Thyroid gland (tissue), 4 donors: ENCODE measurements around the gene PRSS33. TPM values are rescaled to one million over a fixed set of nuclear protein-coding genes. Genes with fewer than 3 reads are reported as not detected.

Source experiments
- DNase-seq, 2 donors: peaks; one replicate each; pipeline ENCODE4 v3.0.0-alpha.2; 2019
- H3K27ac ChIP-seq, 3 donors: fragments of 200-600 bp; sonication (generic); 1 replicate in 2 of 3; 2 replicates in 1 of 3; pipeline ENCODE4 v1.5.1; 2016 to 2019; ENCODE audit warnings: mild to moderate bottlenecking in 1 of 3, moderate library complexity in 1 of 3
- H3K27me3 ChIP-seq: fragments of 200-600 bp; sonication (generic); one replicate; pipeline ENCODE4 v1.5.1; 2019
- H3K36me3 ChIP-seq, 2 donors: fragments of 200-600 bp; sonication (generic); one replicate each; pipeline ENCODE4 v1.5.1; 2016 to 2019
- H3K4me1 ChIP-seq, 2 donors: fragments of 200-600 bp; sonication (generic); one replicate each; pipeline ENCODE4 v1.5.1; 2017 to 2019
- H3K4me3 ChIP-seq, 3 donors: fragments of 200-600 bp; sonication (generic); replicated peaks in 1 of 3; 1 replicate in 2 of 3; 2 replicates in 1 of 3; pipeline ENCODE4 v1.5.1; 2016; ENCODE audit warnings: mild to moderate bottlenecking in 1 of 3
- H3K9me3 ChIP-seq: fragments of 200-600 bp; sonication (generic); one replicate; pipeline ENCODE4 v1.5.1; 2017
- POLR2A ChIP-seq, 2 donors: fragments of 450-650 bp; IDR thresholded peaks; one replicate each; pipeline ENCODE4 v1.6.1; 2017; ENCODE audit warnings: antibody characterized with exemption in 2 of 2, mild to moderate bottlenecking in 2 of 2, moderate library complexity in 1 of 2
- WGBS, 2 donors: methylation state at CpG; one replicate each; pipeline ENCODE4 v1.1.5; 2017; 5-methylcytosine and 5-hydroxymethylcytosine counted together
- intact Hi-C: fragments of 100-400 bp; cut with DNase I; formaldehyde crosslinking; loops from one replicate; pipeline ENCODE4 v1.15.1; 2023
- total RNA-seq, 4 donors: library from RNA; depleted of rRNA; stranded (reverse); fragments of >200 nt; gene quantifications; one replicate each; pipeline ENCODE4 v1.2.3, GENCODE V29; 2016
- TF ChIP-seq, protein P1 (sequence below), 6 experiments: fragments of 200-600 bp in 3 of 6; fragments of 450-650 bp in 3 of 6; sonication (generic) in 3 of 6; IDR thresholded peaks; one replicate each; pipeline ENCODE4 v1.5.1; 2016 to 2019; ENCODE audit warnings: antibody characterized with exemption in 6 of 6, mild to moderate bottlenecking in 2 of 6, inconsistent platforms in 1 of 6, moderate library complexity in 1 of 6

PRSS33 gene
- total RNA-seq, 4 donors from 2014 or later = not detected

GRCh38 chr16:2806286-2806685 lies 18.9 kb upstream of the PRSS33 start:
- H3K27me3 ChIP-seq = no peaks in the 10 kb centered on the region
- intact Hi-C loops = no loop called here

GRCh38 chr16:2804728-2805127 lies 17.4 kb upstream of the PRSS33 start:
- Histone ChIP-seq H3K9me3 (no peaks in the 10 kb centered on the region), H3K36me3 (no peaks in the 10 kb centered on the region), H3K4me3 (no peak overlapping the region), H3K27ac (no peak overlapping the region), H3K27me3 (no peaks in the 10 kb centered on the region), H3K4me1 (no peaks in the 10 kb centered on the region)
- TF ChIP-seq, protein P1, sequence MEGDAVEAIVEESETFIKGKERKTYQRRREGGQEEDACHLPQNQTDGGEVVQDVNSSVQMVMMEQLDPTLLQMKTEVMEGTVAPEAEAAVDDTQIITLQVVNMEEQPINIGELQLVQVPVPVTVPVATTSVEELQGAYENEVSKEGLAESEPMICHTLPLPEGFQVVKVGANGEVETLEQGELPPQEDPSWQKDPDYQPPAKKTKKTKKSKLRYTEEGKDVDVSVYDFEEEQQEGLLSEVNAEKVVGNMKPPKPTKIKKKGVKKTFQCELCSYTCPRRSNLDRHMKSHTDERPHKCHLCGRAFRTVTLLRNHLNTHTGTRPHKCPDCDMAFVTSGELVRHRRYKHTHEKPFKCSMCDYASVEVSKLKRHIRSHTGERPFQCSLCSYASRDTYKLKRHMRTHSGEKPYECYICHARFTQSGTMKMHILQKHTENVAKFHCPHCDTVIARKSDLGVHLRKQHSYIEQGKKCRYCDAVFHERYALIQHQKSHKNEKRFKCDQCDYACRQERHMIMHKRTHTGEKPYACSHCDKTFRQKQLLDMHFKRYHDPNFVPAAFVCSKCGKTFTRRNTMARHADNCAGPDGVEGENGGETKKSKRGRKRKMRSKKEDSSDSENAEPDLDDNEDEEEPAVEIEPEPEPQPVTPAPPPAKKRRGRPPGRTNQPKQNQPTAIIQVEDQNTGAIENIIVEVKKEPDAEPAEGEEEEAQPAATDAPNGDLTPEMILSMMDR (IDR thresholded peaks at IDR 0.05) = no peak
- TF ChIP-seq POLR2A (IDR thresholded peaks at IDR 0.05) = no peak
- intact Hi-C loops = no loop called here
- WGBS, 2 donors = 86 to 87% methylated on average over 4 of the region's 4 CpGs
- no peak for DNase-seq

More at GRCh38 chr16:2806286-2806685, 18.9 kb upstream of the PRSS33 start:
- no peaks in the 10 kb centered on the region for H3K9me3 ChIP-seq
- no peak overlapping the region for H3K4me3 ChIP-seq
- no peaks in the 10 kb centered on the region for H3K36me3 ChIP-seq
- no peaks in the 10 kb centered on the region for H3K4me1 ChIP-seq
- WGBS, 2 donors = 69 to 79% methylated on average over 3 to 4 of the region's 5 CpGs
- TF ChIP-seq POLR2A (IDR thresholded peaks at IDR 0.05) = no peak
- TF ChIP-seq, protein P1 (IDR thresholded peaks at IDR 0.05) = no peak
- no peak for DNase-seq
- H3K27ac ChIP-seq = no peak overlapping the region

DNA sequence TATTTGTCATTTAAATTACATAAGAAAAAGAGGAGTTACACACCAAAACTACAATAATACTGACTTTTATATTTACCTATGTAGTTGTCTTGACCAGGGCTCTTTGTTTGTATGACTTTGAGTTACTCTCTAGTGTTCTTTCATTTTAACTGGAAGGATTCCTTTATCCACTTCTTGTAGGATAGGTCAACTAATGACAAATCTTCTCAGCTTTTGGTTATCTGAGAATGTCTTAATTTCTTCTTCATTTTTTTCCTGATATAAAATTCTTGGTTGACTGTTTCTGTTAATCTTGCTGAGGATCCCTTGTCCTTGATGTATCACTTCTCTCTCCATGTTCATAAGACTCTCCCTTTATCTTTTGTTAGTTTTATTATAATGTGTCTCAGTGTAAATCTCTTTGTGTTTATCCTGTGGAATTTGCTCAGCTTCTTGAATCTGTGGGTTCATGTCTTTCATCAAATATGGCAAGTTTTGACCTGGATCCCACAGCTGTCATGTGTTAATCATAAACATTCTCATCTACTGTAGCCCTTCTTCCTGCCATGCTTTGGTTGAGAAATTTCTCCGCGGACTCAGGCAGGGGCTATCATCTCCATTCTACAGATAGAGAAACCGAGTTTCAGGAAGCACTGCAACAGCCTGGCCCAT lies 16.3 kb upstream of the PRSS33 start:
- Histone ChIP-seq H3K9me3 (no peaks in the 10 kb centered on the region), H3K4me1 (no peaks in the 10 kb centered on the region), H3K27ac (no peak overlapping the region), H3K4me3 (no peak overlapping the region), H3K27me3 (no peaks in the 10 kb centered on the region), H3K36me3 (no peaks in the 10 kb centered on the region)
- WGBS, 2 donors = 77 to 90% methylated on average over 3 of the region's 3 CpGs
- intact Hi-C loops = no loop called here
- no peak for TF ChIP-seq POLR2A (IDR thresholded peaks at IDR 0.05)
- TF ChIP-seq, protein P1 (IDR thresholded peaks at IDR 0.05) = no peak
- no peak for DNase-seq

DNA sequence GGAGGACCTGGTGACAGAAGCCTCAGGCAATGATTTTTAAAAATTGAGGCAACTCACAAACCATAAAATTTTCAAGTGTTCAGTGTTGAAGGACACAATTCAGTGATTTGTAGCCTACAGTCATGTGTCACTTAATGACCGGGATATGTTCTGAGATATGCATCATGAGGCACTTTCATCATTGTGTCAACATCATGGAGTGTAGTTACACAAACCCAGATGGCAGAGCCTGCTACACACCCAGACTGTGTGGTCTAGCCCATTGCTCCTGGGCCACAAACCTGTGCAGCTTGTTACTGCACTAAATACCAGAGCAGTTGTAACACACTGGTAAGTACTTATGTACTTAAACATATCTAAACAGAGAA lies 12.5 kb upstream of the PRSS33 start:
- no peaks in the 10 kb centered on the region for H3K36me3 ChIP-seq
- TF ChIP-seq POLR2A (IDR thresholded peaks at IDR 0.05) = no peak
- TF ChIP-seq, protein P1 (IDR thresholded peaks at IDR 0.05) = no peak
- no peak overlapping the region for H3K27ac ChIP-seq
- no peaks in the 10 kb centered on the region for H3K9me3 ChIP-seq
- no peaks in the 10 kb centered on the region for H3K4me1 ChIP-seq
- no peaks in the 10 kb centered on the region for H3K27me3 ChIP-seq
- intact Hi-C loops = no loop called here
- H3K4me3 ChIP-seq = no peak overlapping the region
- 50 to 80% methylated on average over 1 of the region's 1 CpG for WGBS, 2 donors
- DNase-seq = no peak

DNA sequence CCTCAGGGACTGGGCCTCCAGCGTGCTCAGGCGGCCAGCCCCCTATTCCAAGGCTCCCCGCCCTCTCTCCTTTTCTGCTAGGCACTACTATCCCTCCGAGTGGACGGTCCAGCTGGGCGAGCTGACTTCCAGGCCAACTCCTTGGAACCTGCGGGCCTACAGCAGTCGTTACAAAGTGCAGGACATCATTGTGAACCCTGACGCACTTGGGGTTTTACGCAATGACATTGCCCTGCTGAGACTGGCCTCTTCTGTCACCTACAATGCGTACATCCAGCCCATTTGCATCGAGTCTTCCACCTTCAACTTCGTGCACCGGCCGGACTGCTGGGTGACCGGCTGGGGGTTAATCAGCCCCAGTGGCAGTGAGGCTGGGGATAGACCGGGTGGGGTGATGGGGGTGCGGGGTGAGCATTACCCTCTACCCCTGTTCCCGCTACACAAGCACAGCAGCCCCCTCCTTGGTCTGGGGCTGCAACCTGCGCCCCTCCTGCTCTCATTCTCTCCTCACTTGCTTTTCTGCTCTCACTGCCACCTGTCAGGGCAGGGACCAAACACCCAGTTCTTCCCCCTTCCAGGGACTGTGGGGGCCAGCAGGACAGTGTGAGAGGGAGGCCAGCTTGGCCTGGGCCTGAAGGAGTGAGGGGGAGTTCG lies 12.0 kb upstream of the PRSS33 start:
- Histone ChIP-seq H3K27me3 (no peaks in the 10 kb centered on the region), H3K27ac (no peak overlapping the region), H3K9me3 (no peaks in the 10 kb centered on the region), H3K4me3 (no peak overlapping the region), H3K4me1 (no peaks in the 10 kb centered on the region), H3K36me3 (no peaks in the 10 kb centered on the region)
- WGBS, 2 donors = 74 to 87% methylated on average over 18 to 21 of the region's 21 CpGs
- DNase-seq = no peak
- intact Hi-C loops = no loop called here
- no peak for TF ChIP-seq POLR2A (IDR thresholded peaks at IDR 0.05)
- TF ChIP-seq, protein P1 (IDR thresholded peaks at IDR 0.05) = no peak
